Progenitor cell of endocrine pancreas (in vitro differentiated cells): ENCODE results near the gene FAM117A. TPM values are rescaled to one million over a fixed set of nuclear protein-coding genes. Genes with fewer than 3 reads are reported as not detected.

Experiments used
- DNase-seq: peaks from one replicate; pipeline ENCODE4 v3.0.0; 2021; ENCODE audit warnings: low spot score; ENCODE audit not compliant: unreplicated experiment
- H3K27ac Mint-ChIP-seq: 2 replicates; pipeline ENCODE4 v1.8.0; 2021; ENCODE audit warnings: mild to moderate bottlenecking, moderate library complexity, mixed read lengths
- H3K27me3 Mint-ChIP-seq: 2 replicates; pipeline ENCODE4 v1.8.0; 2021; ENCODE audit warnings: mixed read lengths
- H3K36me3 Mint-ChIP-seq: 2 replicates; pipeline ENCODE4 v1.8.0; 2022; ENCODE audit warnings: mixed read lengths; ENCODE audit not compliant: insufficient read depth
- H3K4me1 Mint-ChIP-seq: 2 replicates; pipeline ENCODE4 v1.8.0; 2021; ENCODE audit warnings: low read depth, mixed read lengths
- H3K4me3 Mint-ChIP-seq: 2 replicates; pipeline ENCODE4 v1.8.0; 2021; ENCODE audit warnings: low read depth, mild to moderate bottlenecking, moderate library complexity, mixed read lengths
- H3K9me3 Mint-ChIP-seq: 2 replicates; pipeline ENCODE4 v1.8.0; 2021; ENCODE audit warnings: low read depth, mixed read lengths
- CTCF ChIP-seq: fragments of 200-600 bp; sonication (generic); IDR thresholded peaks from one replicate; pipeline ENCODE4 v1.5.0; 2021; ENCODE audit warnings: antibody characterized with exemption, mild to moderate bottlenecking; ENCODE audit not compliant: unreplicated experiment
- total RNA-seq: library from RNA; stranded (reverse); gene quantifications from 2 replicates; pipeline ENCODE4 v1.2.1, GENCODE V29; 2021

FAM117A gene
- total RNA-seq, 1 donor from 2014 or later: 20.2 TPM

- TF ChIP-seq CTCF: no peak
- peaks cover 2% of the 10 kb centered on the region for H3K36me3 Mint-ChIP-seq
- H3K9me3 Mint-ChIP-seq: no peaks in the 10 kb centered on the region
- H3K27ac Mint-ChIP-seq: no peak overlapping the region
- no peak overlapping the region for H3K4me3 Mint-ChIP-seq
- H3K27me3 Mint-ChIP-seq: no peaks in the 10 kb centered on the region
- H3K4me1 Mint-ChIP-seq: peaks cover 4% of the 10 kb centered on the region
- DNase-seq: no peak
Observed at GRCh38 chr17:49757151-49757777, 6.7 kb downstream of the FAM117A start.

- no peak for DNase-seq
- H3K36me3 Mint-ChIP-seq: peaks cover 2% of the 10 kb centered on the region
- H3K4me3 Mint-ChIP-seq: no peak overlapping the region
- H3K4me1 Mint-ChIP-seq: no peaks in the 10 kb centered on the region
- no peak for TF ChIP-seq CTCF
- no peak overlapping the region for H3K27ac Mint-ChIP-seq
- H3K9me3 Mint-ChIP-seq: no peaks in the 10 kb centered on the region
- H3K27me3 Mint-ChIP-seq: no peaks in the 10 kb centered on the region
Observed at GRCh38 chr17:49756323-49757150, 7.4 kb downstream of the FAM117A start.

- H3K4me1 Mint-ChIP-seq: no peaks in the 10 kb centered on the region
- no peak for TF ChIP-seq CTCF
- no peaks in the 10 kb centered on the region for H3K9me3 Mint-ChIP-seq
- no peak for DNase-seq
- H3K4me3 Mint-ChIP-seq: no peak overlapping the region
- H3K36me3 Mint-ChIP-seq: peaks cover 2% of the 10 kb centered on the region
- no peaks in the 10 kb centered on the region for H3K27me3 Mint-ChIP-seq
- H3K27ac Mint-ChIP-seq: no peak overlapping the region
Observed at GRCh38 chr17:49755663-49756283, 8.2 kb downstream of the FAM117A start.

- no peak for TF ChIP-seq CTCF
- no peaks in the 10 kb centered on the region for H3K4me1 Mint-ChIP-seq
- H3K9me3 Mint-ChIP-seq: no peaks in the 10 kb centered on the region
- peaks cover 2% of the 10 kb centered on the region for H3K36me3 Mint-ChIP-seq
- no peaks in the 10 kb centered on the region for H3K27me3 Mint-ChIP-seq
- H3K27ac Mint-ChIP-seq: no peak overlapping the region
- no peak for DNase-seq
- no peak overlapping the region for H3K4me3 Mint-ChIP-seq
Observed at GRCh38 chr17:49753959-49754391, 10.0 kb downstream of the FAM117A start.

GRCh38 chr17:49752508-49752907 is 11.4 kb downstream of the FAM117A start:
- no peak for TF ChIP-seq CTCF
- no peak for DNase-seq
- H3K27ac Mint-ChIP-seq: no peak overlapping the region
- H3K9me3 Mint-ChIP-seq: no peaks in the 10 kb centered on the region
- H3K4me1 Mint-ChIP-seq: no peaks in the 10 kb centered on the region
- peaks cover 2% of the 10 kb centered on the region for H3K36me3 Mint-ChIP-seq
- H3K4me3 Mint-ChIP-seq: no peak overlapping the region
- H3K27me3 Mint-ChIP-seq: no peaks in the 10 kb centered on the region
